Globus pallidus (tissue), 1 donor: ENCODE measurements around the gene SLC29A2.

Experiments
- DNase-seq: peaks from one replicate; pipeline ENCODE4 v3.0.0-alpha.2; 2015; ENCODE audit warnings: low spot score

SLC29A2 gene

GRCh38 chr11:66317723-66318599 lies 53.6 kb downstream of the SLC29A2 start:
- no peak for DNase-seq

- DNase-seq: no peak
Observed at GRCh38 chr11:66317322-66317722, 54.2 kb downstream of the SLC29A2 start.

GRCh38 chr11:66316849-66317251 lies 54.7 kb downstream of the SLC29A2 start, which contains the start of gene CD248:
Gene CD248 (minus strand): TSS chr11:66317044. CDS start chr11:66317027, 17 bp downstream.
- no peak for DNase-seq

- no peak for DNase-seq
Observed at GRCh38 chr11:66315921-66316811, 55.4 kb downstream of the SLC29A2 start.

GRCh38 chr11:66315498-66315885 lies 56.1 kb downstream of the SLC29A2 start:
- DNase-seq: no peak

- DNase-seq: no peak
Observed at GRCh38 chr11:66314561-66315497, 56.7 kb downstream of the SLC29A2 start.

GRCh38 chr11:66314186-66314501 lies 57.4 kb downstream of the SLC29A2 start:
- no peak for DNase-seq

GRCh38 chr11:66313321-66314185 lies 58.0 kb downstream of the SLC29A2 start:
- DNase-seq: no peak

GRCh38 chr11:66312549-66313320 lies 58.8 kb downstream of the SLC29A2 start:
- DNase-seq: peak; percentile 93
